Stimulated activated CD8-positive, alpha-beta memory T cell treated with anti-CD3 and anti-CD28 coated beads, Interleukin-2, amount 100 ng/mL, for 1 hour (primary cell): ENCODE measurements around the gene GBF1.

ENCODE experiments used
- DNase-seq, 2 donors: peaks; one replicate each; pipeline ENCODE4 v3.0.0-alpha.2; 2020; ENCODE audit warnings: low read depth in 2 of 2

GBF1 gene

DNA sequence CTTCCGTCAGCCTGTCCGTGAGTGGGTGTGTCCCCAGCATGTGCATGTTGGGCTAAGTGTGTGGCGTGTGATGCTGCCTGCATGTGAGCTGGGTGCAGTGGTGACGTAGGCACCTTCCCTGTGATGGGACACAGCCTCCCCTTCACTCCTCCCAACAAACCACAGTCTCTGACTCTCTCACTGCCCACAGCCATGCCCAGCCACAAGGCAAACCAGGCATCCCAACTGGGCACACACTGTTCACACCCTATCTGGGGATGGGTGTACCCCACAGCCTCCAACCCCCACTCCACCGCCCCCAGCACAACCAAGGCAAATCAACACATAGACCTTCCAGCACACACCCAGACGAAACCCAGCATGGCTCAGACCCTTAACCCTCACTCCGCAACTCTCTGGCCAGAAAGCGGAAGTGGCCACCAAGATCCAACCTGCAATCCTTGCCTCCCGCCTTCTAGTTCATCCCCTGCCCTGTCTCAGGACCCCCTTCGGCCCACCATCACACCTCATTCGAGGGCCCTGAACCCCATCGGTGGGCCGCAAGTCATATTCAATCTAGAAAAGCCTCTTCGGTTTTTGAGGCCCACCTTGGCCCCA is 162.9 kb downstream of the GBF1 start:
- no peak for DNase-seq

DNA sequence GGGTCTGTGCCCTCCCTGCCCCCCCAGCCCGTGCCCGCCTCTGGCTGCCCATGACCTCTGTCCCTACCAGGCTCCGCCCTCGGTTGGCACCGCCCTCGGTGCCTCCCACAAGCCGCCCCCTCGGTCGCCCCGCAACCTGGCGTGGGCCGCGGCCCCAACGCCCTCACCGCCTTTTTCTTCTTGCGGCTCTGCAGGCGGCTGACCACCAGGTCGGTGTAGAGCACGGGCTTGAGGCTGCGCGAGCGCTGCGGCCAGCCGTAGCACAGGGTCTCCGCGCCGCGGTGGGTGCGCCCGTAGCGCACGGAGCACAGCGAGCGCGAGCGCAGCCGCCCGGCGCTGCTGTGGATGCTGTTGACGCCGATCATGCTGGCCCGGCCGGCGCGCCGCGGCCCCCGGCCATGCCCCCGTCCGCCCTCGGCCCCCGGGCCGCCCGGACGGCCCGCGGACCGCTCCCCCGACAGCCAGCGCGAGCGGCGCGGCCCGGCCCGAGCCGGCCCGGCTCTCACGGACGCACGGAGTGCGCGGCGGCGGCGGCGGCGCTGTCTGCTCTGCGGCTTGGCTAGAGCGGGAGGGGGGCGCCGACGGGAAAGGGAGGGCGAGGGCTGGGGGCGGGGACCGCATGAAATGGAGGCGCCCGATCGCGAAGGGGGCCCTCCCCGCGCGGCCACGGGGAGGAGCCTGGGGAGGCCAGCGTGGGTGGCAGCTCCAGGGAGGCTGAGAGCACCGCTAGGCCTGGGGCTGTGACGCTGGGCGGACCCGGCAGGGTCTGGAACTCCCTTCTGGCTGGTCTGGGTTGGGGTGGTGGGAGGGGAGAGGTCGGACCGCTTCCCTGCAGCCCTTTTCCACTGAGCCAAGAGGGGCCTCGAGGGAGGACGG is 163.6 kb downstream of the GBF1 start:
- peak; percentile 48 to 60 for DNase-seq

DNA sequence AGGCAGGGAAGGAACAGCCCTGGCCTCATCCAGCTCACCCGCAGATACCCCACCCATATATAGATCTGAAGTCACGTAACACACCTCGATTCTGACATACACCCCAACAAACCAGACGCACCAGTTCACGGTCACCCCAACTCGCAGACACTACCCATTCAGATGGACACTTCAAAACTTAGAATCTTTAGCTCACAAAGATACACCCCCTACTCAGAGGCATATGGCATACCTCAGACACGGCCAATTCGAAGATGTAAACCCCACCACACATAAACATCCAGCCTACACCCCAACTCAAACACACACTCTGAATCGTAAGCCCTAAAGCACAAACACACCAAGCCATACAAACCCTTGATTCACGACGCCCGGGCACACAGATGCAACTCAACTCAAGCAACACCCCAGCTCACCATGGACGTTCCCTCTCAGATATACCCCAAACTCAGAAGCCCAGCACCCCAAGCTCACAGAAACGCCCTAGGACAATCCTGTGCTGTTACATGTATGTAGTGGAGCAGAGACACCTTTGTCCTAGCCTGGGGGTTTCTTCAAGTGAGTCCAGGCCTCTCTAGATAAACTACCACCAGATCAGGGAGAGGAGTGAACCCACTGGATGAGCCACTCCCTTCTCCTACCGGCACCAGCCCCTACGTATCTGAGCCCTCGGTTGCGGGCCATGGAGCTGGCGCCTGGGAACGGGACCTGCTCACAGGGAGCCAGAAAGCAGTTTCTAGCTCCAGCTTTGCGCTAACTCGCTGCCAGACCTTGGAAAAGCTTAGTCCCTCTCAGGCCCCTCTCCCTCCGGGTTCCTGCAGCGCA is 164.5 kb downstream of the GBF1 start:
- no peak for DNase-seq

DNA sequence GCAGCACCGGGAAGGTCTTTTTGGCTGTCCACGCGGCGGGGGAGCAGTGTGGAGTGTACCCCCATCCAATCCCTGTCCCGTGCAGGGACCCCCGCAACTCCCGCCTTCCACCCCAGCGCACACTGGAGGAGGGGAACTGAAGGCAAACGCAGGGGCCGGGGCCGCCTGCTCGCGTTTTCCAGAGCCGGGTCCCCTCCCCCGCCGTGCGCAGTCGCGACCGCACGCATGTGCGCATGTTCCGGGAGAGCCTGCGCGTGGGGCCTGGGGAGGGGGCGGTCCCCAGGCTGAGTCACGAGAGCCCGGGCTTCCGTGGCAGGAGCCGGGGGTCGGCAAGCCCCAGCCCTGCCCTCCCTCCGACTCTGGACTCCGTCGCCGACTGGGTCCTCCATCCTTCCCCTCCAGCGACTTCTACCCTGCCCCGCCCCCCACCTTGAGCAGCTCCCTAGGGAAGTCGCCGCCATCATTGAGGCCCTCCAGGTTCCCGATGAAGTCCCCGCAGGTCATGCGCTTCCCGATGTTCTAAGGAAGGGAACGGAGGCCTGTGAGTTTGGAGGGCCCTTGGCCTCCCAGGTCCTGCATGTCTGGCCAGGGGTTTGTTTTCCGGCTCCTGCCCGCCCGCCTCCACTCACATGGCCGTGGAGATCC is 165.2 kb downstream of the GBF1 start:
- DNase-seq, result no peak

DNA sequence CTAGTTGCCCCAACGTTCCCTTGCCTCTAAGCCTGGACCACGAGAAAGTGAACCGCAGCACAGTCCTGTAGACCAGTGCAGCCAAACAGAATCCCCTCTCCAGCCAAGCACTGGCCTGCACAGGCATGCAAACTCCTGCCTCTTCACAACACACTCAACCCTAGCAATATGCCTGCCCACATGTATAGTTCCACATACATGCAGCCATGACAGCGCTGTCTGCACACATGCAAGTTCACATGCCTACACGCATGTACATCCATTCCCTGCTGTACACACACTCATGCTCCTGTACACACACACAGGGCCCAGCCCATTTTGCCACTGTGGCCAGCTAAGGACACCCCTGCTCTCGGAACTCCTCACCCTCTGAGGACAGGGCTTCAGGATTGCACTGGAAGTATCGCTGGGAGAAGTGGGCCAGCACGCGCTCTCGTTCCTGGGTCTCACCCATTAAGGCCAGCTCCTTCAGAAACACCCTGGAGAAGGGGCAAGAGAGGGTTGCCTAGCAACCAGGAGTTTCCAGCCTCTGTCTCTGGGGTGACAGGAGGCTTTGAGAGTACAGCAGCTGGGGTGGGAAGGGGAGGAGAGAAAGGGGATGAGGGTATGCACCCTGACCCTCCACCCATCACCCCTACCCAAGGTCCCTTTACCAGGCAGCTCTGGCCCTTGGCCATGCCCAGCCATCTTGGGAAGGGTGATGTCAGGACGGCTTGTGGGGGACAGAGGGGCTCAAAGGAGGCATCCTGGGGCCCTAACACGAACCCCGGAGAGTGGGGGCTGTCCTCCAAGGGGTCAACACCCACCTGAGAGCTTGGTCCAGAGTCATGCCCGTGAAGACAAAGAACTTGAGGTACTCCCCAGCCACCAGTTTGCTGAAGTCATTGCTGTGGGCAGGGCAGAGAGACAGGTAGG is 166.3 kb downstream of the GBF1 start:
- no peak for DNase-seq

DNA sequence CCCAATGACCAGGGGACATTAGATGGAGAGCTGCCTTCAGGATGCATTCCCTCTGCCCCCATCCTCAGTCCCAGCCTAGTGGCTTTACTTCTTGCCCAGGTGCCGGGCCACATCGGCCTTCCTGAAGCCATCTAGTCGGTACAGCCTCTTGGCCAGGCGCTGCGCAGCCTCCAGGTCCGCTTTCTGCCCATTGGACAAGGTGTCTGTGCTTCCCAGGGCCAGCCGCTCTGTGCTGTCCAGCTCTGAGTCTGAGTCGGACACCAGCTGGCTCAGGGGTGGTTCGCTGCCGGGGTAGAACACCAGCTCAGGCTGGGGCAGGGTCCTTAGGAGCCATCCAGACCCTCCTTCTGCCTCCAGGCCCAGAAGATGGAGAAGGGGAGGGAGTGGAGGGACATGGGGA is 167.0 kb downstream of the GBF1 start:
- no peak for DNase-seq

DNA sequence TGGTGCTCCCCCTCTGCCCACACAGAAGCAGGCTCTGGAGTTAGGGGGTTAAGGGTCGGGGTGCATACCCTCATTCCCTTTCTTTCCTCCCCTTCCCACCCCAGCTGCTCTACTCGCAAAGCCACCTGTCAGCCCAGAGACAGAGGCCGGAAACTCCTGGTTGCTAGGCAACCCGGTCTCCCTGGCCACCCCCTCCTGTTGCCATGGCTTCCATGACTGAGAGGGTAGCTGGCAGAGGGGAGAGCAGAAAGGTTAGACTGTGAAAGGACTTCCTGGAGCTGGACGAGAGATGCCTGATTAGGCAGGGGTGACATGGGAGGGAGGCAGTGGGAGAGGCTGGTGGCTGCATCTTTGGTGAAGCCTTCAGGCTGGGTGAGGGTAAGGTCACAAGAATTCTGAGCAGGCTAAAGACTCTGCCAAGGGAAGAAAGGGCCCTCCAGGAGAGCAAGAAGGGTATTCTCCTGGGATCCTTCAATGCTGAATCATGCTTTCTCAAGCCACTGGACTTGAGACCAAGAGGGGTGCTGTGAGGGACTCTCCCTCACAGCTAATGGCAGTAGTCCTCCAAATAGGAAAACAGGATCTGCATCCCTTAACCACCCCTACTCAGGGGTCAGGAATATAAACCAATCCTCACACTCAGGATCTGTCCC is 167.8 kb downstream of the GBF1 start:
- no peak for DNase-seq

DNA sequence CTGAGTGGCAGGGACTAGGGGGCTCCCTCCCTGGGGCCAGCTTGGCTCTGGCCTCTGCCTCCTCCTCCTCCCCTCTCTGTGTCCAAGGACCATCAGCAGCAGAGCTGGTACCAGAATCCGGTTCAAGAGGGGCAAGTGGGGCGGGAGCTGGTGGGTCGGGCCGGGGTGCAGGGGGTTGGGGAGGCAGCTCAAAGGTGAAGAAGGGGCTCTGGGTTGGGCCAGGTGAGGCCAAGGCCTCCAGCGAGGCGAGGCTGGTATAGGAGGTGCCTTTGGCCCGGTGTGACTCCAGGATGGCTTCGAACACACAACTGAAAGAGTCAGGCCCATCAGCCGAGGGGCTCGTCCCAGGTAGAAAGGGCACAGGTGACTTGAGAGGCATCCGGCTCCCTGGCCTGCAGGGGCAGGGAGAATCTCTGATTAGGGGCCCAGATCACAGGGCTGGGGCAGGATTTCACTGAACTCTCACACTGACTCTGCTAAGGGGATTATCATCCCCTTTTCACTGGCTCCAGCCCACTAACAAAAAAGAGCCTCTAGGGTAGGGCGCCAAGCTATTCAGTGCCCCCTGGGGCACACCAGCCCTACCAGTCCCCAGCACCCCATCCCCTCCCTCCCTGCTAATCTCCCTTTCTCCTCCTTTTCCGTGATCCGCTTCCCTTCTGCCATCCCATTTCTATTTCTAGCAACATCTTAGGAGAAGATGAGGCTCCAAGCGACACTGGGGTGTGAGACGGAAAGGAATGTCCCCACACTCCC is 168.7 kb downstream of the GBF1 start:
- no peak for DNase-seq

DNA sequence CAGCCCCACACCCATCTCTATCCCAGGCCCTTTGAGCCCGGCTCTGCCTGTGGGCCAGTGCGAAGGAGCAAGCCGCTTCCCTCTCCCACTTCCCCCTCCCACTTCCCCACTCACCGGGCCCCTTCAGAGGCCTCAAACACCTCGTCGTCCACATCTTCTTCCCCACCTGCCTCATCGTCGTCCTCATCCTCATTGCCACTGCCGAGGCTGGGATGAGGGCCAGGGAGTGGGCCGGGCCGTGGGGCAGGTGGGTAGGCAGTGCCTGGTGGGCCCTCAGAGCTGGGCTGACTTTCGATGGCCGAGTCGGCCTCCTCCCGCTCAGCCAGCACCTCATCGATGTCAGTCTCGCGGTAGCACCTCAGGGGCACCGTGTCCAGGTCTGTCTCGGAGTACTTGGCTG is 169.4 kb downstream of the GBF1 start:
- DNase-seq, result no peak

DNA sequence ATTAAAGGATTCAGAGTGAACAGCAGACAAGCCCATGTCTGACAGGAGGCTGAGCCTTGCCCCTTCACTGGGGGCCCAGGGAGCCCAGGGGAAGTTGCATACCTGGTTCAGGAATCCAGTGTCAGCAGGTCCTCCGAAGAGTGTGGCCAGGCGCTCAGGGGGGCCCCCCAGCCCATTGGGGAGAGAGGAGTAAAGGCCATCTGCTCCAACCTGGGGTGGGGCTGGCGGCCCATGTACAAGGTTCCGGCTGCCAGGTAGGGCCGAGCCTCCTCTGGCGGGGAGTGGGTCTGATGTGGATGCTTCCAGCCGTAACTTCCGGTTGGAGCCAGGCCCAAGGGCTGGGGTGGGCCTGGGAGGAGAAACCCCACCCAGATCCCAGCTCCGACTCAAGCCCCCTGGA is 171.0 kb downstream of the GBF1 start:
- DNase-seq, result no peak

DNA sequence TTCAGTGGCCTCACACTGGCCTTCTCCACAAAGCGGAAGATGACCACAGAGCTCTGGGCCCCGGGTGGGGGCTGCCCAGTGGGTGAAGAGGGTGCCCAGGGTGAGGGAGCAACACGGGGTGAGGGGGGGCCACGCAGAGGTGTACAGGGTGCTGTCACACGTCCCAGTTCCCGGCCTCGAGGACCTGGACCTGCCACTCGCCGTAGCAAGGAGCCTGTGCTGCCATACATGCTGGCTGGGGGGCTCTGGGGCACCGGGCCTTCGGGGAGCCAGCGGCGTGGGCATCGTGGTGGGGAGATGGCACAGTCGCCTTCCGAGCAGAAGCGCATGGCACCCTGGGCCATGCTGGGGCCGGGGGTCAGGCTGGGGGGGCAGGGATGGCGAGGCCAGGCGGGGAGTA is 171.4 kb downstream of the GBF1 start:
- DNase-seq, result no peak

DNA sequence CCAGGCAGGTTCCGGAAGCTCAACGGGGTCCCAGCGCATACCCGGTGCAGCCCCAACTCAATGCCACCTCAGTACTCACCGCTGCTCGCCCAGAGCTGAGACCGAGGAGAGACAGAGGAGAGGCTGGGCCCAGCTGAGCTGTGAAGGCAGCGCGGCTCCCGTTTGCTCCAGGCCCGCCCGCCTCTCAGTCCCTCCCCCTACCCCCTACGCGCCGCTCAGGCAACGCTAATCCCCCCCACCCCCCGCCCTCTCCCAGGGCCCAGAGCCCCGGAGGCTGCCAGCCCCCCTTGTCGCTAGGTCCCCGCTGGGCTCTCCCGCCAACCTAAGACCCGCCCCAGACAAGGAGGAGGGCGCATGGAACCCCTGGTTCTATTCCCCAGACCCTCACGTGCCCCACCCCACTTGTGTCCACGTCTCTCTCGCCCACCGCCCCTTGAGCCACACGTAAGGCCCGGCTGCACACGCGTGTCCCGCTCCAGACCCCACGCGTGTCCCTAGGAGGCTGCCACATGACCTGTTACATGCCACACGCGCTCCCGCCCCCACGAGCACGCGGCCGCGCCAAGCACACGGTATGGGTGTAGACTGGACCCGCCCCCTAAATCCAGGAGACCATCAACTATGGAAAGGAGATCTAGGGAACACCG is 173.4 kb downstream of the GBF1 start, which contains the start of gene PSD:
Gene PSD (minus strand): TSS at position 164 of the 647 bp plus-strand sequence. CDS start 1,747 bp downstream, outside the sequence.
- DNase-seq, result no peak

DNA sequence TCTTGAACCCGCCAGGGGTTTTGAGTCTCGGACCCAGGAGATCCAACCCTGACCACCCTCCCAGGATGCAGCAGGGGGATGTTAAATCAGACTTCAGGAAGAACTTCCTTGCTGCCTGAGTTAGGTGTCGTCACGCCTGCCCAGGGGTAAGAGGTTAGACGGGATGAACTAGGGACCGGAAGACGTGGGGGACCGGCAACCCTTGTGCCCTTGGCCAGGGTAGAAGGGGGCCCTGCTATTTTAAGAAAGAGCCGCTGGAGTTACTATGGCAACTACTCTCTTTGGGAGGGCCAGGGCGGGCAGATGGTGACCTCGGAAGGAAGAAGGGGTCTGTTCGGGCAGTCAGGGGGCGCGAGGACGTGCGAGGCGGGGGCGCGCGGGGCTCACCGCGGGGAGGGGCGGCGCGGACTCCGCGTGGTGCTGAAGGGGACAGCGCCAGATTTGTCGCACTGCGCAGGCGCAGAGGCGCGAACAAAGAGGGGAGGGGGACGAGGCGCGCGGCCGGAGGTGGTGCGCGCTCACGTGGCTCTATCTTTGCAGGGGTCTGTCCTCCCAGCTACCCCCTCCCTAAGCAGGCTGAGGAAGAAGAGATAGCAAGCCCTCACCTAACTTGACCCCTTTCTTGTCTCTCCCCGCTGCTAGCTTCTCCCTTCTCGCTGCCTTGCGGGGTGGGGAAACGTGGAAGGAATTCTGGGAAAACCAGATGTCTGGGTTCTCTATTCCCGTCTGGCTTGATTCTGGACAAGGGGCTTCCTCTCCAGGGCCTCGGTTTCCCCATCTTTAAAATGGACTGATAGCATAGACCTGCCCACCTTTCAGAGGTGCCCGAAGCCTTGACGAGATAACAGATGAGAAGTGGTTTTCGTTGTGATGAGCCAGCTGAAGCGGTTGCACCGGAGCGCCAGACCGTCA is 174.2 kb downstream of the GBF1 start:
- DNase-seq, result no peak

DNA sequence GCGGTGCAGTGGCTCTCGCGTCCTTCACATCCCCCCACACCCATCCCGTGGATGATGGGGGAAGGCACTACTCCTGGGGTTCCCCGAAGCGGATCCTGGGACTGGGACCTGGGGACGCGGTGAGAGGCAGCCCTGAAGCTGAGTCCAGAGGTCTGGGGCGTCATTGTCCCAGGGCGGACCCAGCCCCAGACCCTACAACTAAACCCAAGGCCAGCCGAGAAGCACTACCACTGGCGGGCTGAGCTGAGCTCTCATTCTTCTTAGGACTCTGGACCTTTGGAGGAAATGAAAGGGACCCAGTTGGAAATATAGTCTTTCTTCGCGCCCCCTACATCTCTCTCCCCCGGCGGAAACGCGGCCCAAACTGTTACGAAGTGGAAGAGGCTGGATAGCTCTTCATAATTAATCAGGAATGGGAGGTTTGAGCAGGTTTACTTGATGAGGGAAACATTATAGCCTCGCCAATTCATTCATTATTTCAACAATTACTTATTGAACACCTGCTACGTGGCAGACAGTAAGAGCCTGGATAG is 174.9 kb downstream of the GBF1 start:
- no peak for DNase-seq

DNA sequence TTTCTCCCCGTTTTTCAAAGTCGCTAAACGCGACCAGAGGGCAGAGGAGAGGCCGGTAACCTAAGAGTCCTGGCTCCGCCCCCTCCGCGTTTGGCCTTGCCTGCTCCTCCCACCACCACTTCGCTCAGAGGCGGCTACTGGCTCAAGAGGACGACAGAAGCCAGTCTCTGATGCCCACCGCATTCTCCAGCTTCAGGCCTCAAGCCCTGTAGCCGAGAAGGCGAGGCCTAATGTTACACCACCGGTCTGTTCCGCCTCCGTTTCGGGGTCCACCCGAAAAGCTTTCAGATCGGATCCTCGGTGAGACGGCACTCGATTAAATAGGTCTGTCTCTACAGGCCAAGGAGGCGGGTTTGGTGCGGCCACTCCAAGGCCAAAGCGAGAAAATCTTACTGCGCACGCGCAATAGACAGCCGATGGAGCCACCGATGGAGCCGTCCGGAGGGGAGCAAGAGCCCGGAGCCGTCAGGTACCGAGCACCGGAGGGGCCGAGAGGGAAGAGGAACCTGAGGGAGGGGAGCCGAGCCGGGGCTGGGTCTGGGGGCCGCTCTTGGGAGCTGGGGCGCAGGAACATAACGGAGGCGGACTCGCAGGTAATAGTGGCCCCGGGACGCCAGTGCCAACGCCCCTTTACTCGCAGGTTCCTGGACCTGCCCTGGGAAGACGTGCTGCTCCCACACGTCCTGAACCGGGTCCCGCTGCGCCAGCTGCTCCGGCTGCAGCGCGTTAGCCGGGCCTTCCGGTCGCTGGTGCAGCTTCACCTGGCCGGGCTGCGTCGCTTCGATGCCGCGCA is 175.6 kb downstream of the GBF1 start, which contains the start of gene FBXL15:
Gene FBXL15 (plus strand): TSS at position 123 of the 793 bp plus-strand sequence. CDS start 294 bp downstream, at position 417.
- DNase-seq, result peak; percentile 90 to 93

DNA sequence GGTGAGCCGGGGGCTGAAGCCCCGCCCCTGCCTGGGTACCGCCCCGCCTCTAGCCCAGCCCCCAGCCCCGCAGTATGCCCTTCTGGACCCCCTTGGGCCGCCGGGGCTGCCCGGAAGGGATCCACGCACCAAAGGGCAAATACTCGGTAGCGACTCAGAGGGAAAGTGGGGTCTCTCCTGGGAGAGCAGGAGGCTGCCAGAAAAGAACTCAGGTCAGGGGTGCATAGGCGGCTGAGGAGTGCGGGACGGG is 176.1 kb downstream of the GBF1 start:
- no peak for DNase-seq
